ENCODE results near the gene GADD45A. TPM values are rescaled to one million over a fixed set of nuclear protein-coding genes. Genes with fewer than 3 reads are reported as not detected.
"Not testable (repeated sequence)": the region's sequence is repeated elsewhere in the genome, so short reads cannot be mapped to it uniquely, and the experiment has no call there.

GADD45A gene
- total RNA-seq, 1 donor from 2014 or later = 111 TPM

DNA sequence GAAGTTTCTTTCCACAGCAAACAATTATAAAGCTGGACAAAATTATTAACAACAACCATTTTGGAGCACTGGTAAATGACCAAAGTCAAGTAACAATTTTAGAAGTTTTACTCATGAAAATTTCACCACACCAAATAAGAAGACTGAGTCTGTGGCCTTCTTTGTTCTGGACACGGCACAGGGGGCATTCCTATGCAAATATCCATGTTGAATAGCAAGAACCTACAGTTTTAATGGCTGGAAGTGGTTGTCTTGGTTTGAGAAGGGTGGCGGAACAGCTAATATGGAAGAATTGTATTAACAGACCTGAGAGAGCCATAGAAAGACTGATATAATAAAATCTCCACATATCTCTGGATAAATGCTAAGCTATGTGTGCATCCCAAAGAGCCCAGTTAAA lies 29.4 kb upstream of the GADD45A start:
- no peaks in the 10 kb centered on the region for H3K4me1 ChIP-seq
- intact Hi-C loops (cut with DNase I) = no loop called here
- H3K9me3 ChIP-seq = no peaks in the 10 kb centered on the region

DNA sequence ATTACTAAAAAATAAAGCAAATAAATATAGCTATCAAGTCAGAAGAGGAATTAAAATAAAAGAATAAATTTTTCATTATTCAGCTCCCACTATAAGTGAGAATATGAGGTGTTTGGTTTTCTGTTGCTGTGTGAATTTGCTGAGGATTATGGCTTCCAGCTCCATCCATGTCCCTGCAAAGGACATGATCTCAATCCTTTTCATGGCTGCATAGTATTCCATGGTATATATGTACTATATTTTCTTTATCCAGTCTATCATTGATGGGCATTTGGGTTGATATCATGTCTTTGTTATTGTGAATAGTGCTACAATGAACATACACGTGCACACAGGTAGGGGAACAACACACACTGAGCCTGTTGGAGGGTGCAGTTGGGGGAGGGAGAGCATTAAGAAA lies 27.8 kb upstream of the GADD45A start:
- H3K9me3 ChIP-seq; H3K27ac ChIP-seq; intact Hi-C loops (cut with DNase I); H3K4me1 ChIP-seq; DNase-seq (ENCODE audit: low spot score in 2 of 2); H3K4me3 ChIP-seq; H3K36me3 ChIP-seq; H3K27me3 ChIP-seq: not testable (repeated sequence)

More for the DNA sequence above, 29.4 kb upstream of the GADD45A start:
- Histone ChIP-seq H3K27ac (no peak overlapping the region), H3K36me3 (no peaks in the 10 kb centered on the region), H3K4me3 (no peak overlapping the region), H3K27me3 (no peaks in the 10 kb centered on the region)
- no peak for DNase-seq (ENCODE audit: low spot score in 2 of 2)
- TF ChIP-seq, protein P1, sequence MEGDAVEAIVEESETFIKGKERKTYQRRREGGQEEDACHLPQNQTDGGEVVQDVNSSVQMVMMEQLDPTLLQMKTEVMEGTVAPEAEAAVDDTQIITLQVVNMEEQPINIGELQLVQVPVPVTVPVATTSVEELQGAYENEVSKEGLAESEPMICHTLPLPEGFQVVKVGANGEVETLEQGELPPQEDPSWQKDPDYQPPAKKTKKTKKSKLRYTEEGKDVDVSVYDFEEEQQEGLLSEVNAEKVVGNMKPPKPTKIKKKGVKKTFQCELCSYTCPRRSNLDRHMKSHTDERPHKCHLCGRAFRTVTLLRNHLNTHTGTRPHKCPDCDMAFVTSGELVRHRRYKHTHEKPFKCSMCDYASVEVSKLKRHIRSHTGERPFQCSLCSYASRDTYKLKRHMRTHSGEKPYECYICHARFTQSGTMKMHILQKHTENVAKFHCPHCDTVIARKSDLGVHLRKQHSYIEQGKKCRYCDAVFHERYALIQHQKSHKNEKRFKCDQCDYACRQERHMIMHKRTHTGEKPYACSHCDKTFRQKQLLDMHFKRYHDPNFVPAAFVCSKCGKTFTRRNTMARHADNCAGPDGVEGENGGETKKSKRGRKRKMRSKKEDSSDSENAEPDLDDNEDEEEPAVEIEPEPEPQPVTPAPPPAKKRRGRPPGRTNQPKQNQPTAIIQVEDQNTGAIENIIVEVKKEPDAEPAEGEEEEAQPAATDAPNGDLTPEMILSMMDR (IDR thresholded peaks at IDR 0.05) = no peak

DNA sequence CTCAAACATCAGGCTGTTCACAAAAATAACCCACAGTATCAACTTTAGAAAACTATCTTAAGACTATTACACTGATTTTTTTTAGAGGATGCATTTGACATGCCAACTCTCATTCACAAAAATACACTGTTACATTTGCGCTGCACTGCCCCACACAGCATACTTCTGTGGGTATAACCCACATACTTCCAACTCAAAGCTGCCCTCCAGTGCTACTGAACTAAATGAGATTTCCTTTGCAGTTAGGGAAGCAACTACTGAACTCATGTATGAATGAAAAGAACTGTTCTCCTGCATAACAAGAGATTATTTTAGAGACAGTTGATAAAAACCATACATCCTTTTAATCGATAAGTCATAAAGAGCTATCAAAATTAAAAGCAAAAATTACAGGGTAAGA lies 25.8 kb upstream of the GADD45A start:
- TF ChIP-seq, protein P1 (IDR thresholded peaks at IDR 0.05) = peak in 1 of 3 experiments; percentile 5
- intact Hi-C loops (cut with DNase I) = no loop called here
- DNase-seq (ENCODE audit: low spot score in 2 of 2) = no peak
- H3K9me3 ChIP-seq = no peaks in the 10 kb centered on the region
- no peak overlapping the region for H3K4me3 ChIP-seq
- no peaks in the 10 kb centered on the region for H3K4me1 ChIP-seq
- H3K27ac ChIP-seq = no peak overlapping the region
- no peaks in the 10 kb centered on the region for H3K36me3 ChIP-seq
- no peaks in the 10 kb centered on the region for H3K27me3 ChIP-seq

DNA sequence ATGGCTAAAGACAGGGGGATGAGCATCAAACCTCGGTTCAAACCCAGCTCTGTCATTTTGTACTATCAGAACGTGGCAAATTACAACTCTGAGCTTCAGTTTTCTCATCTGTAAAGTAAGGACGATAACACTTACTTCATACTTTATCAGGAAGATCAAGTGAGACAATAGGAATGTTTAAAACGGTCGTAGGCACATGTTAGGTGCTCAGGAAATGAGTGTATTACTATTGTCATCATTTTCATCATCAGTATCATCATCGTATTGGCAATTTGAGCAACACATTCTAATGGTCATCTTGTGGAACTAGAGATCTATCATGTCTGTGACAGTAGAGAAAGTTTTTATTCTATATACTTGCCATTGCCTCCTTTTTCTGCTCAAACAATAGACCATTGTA lies 22.1 kb upstream of the GADD45A start:
- H3K27me3 ChIP-seq = no peaks in the 10 kb centered on the region
- intact Hi-C loops (cut with DNase I) = no loop called here
- TF ChIP-seq, protein P1 (IDR thresholded peaks at IDR 0.05) = no peak

DNA sequence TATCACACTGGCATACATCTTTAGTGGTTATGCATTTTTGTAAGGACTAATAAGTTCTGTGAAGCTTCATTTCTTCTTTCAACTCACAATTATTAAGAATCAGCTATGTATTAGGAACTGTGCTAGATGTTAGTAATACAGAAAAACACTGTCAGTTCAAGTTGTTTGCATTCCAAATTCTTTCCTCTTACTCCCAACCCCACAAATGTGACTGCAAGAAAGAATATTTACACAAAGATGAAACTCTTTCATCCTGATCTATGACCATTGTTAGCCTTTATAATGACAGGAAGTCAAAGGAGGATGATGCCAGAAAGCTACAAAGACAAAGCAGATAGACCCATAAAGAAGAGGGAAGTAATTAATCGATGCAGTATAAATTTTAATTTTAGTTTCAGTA lies 21.0 kb upstream of the GADD45A start:
- no peak overlapping the region for H3K27ac ChIP-seq
- no peaks in the 10 kb centered on the region for H3K27me3 ChIP-seq

More for the DNA sequence above, 22.1 kb upstream of the GADD45A start:
- no peaks in the 10 kb centered on the region for H3K9me3 ChIP-seq
- H3K27ac ChIP-seq = no peak overlapping the region
- no peaks in the 10 kb centered on the region for H3K36me3 ChIP-seq
- DNase-seq (ENCODE audit: low spot score in 2 of 2) = no peak
- H3K4me1 ChIP-seq = no peaks in the 10 kb centered on the region
- H3K4me3 ChIP-seq = no peak overlapping the region

DNA sequence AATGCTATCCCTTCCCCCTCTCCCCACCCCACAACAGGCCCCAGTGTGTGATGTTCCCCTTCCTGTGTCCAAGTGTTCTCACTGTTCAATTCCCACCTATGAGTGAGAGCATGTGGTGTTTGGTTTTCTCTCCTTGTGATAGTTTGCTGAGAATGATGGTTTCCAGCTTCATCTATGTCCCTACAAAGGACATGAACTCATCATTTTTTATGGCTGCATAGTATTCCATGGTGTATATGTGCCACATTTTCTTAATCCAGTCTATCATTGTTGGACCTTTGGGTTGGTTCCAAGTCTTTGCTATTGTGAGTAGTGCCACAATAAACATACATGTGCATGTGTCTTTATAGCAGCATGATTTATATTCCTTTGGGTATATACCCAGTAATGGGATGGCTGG lies 19.7 kb upstream of the GADD45A start:
- intact Hi-C loops (cut with DNase I) = not testable (repeated sequence)

More for the DNA sequence above, 21.0 kb upstream of the GADD45A start:
- H3K36me3 ChIP-seq = no peaks in the 10 kb centered on the region
- no peak for DNase-seq (ENCODE audit: low spot score in 2 of 2)
- H3K4me3 ChIP-seq = no peak overlapping the region
- intact Hi-C loops (cut with DNase I) = no loop called here
- no peaks in the 10 kb centered on the region for H3K9me3 ChIP-seq
- TF ChIP-seq, protein P1 (IDR thresholded peaks at IDR 0.05) = no peak
- no peaks in the 10 kb centered on the region for H3K4me1 ChIP-seq

DNA sequence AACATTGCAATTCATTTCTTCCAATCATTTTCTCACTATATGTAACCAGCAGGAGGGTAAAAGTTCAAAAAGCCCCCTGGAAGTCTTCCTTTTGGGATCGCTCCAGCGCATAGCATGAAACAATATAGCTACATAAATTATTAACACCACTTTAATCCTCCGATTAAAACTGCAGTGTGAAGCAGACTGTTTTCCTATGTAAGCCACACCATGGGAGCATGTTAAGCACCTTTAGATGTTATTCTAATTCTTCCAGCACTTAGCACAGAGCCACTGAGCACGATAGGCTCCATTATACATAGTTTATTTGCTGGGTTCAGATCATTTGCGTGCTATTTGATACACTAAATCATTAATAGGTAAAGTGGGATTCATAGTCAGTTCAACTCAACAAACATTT lies 18.4 kb upstream of the GADD45A start:
- no peak overlapping the region for H3K27ac ChIP-seq
- TF ChIP-seq, protein P1 (IDR thresholded peaks at IDR 0.05) = no peak
- intact Hi-C loops (cut with DNase I) = no loop called here
- H3K4me1 ChIP-seq = no peaks in the 10 kb centered on the region
- no peak for DNase-seq (ENCODE audit: low spot score in 2 of 2)
- no peaks in the 10 kb centered on the region for H3K27me3 ChIP-seq
- H3K9me3 ChIP-seq = no peaks in the 10 kb centered on the region
- H3K36me3 ChIP-seq = no peaks in the 10 kb centered on the region
- H3K4me3 ChIP-seq = no peak overlapping the region

More for the DNA sequence above, 19.7 kb upstream of the GADD45A start:
- H3K9me3 ChIP-seq; H3K27ac ChIP-seq; DNase-seq (ENCODE audit: low spot score in 2 of 2); H3K4me3 ChIP-seq; H3K4me1 ChIP-seq; H3K27me3 ChIP-seq; H3K36me3 ChIP-seq: not testable (repeated sequence)
